ACC112 (cell line): ENCODE measurements around the gene LPAR1.

Source experiments
- H2AFZ ChIP-seq: fragments of 200-600 bp; sonication (generic); one replicate; pipeline ENCODE4 v1.6.0; 2017; ENCODE audit warnings: antibody characterized with exemption, low read length; ENCODE audit not compliant: unreplicated experiment
- H3K27ac ChIP-seq: fragments of 200-600 bp; sonication (generic); 2 replicates; pipeline ENCODE4 v1.5.1; 2014; ENCODE audit warnings: low read depth, mild to moderate bottlenecking, antibody characterized with exemption, low read length, moderate library complexity
- H3K27me3 ChIP-seq: fragments of 200-600 bp; sonication (generic); 2 replicates; pipeline ENCODE4 v1.6.1; 2014; ENCODE audit warnings: mild to moderate bottlenecking, antibody characterized with exemption, low read length, moderate library complexity, mixed read lengths; ENCODE audit not compliant: insufficient read depth
- H3K36me3 ChIP-seq: fragments of 200-600 bp; sonication (generic); 2 replicates; pipeline ENCODE4 v1.6.1; 2016; ENCODE audit warnings: mild to moderate bottlenecking, antibody characterized with exemption, low read length, moderate library complexity, mixed read lengths; ENCODE audit not compliant: insufficient read depth
- H3K4me1 ChIP-seq: fragments of 200-600 bp; sonication (generic); one replicate; pipeline ENCODE4 v1.6.1; 2016; ENCODE audit warnings: low read length, mixed read lengths; ENCODE audit not compliant: insufficient read depth, unreplicated experiment, control insufficient read depth
- H3K4me3 ChIP-seq: fragments of 200-600 bp; sonication (generic); 2 replicates; pipeline ENCODE4 v1.5.1; 2014; ENCODE audit warnings: mild to moderate bottlenecking, low read depth, low read length
- H3K79me2 ChIP-seq: fragments of 200-600 bp; sonication (generic); one replicate; pipeline ENCODE4 v1.6.0; 2016; ENCODE audit warnings: low read length; ENCODE audit not compliant: control insufficient read depth, unreplicated experiment, insufficient read depth

Gene LPAR1

GRCh38 chr9:110960288-110960687 lies 78.0 kb downstream of the LPAR1 start:
- Histone ChIP-seq H3K27ac (peak overlapping the region; percentile 3), H3K27me3 (no peaks in the 10 kb centered on the region), H3K4me1 (peaks cover 2% of the 10 kb centered on the region), H2AFZ (no peak overlapping the region), H3K36me3 (peaks cover 72% of the 10 kb centered on the region), H3K4me3 (no peak overlapping the region), H3K79me2 (peaks cover 71% of the 10 kb centered on the region)

GRCh38 chr9:110958847-110959246 lies 79.4 kb downstream of the LPAR1 start:
- peaks cover 77% of the 10 kb centered on the region for H3K36me3 ChIP-seq

GRCh38 chr9:110954822-110955291 lies 83.4 kb downstream of the LPAR1 start:
- Histone ChIP-seq H3K36me3 (peaks cover 52% of the 10 kb centered on the region), H3K27ac (peak overlapping the region; percentile 1), H2AFZ (no peak overlapping the region), H3K79me2 (peaks cover 84% of the 10 kb centered on the region), H3K4me1 (peaks cover 42% of the 10 kb centered on the region), H3K4me3 (no peak overlapping the region), H3K27me3 (no peaks in the 10 kb centered on the region)

More at GRCh38 chr9:110958847-110959246, 79.4 kb downstream of the LPAR1 start:
- Histone ChIP-seq H2AFZ (no peak overlapping the region), H3K4me3 (no peak overlapping the region), H3K4me1 (peaks cover 13% of the 10 kb centered on the region), H3K27me3 (no peaks in the 10 kb centered on the region), H3K27ac (no peak overlapping the region), H3K79me2 (peaks cover 81% of the 10 kb centered on the region)

GRCh38 chr9:110952540-110952859 lies 85.8 kb downstream of the LPAR1 start:
- 0 out of 2 replicates have a peak overlapping the region, but pooled peaks have one; percentile 8 for H3K4me3 ChIP-seq
- H3K36me3 ChIP-seq = peaks cover 37% of the 10 kb centered on the region
- no peak overlapping the region for H2AFZ ChIP-seq
- peak overlapping the region; percentile 71 for H3K27ac ChIP-seq
- H3K79me2 ChIP-seq = peaks cover 85% of the 10 kb centered on the region
- H3K4me1 ChIP-seq = peaks cover 57% of the 10 kb centered on the region
- no peaks in the 10 kb centered on the region for H3K27me3 ChIP-seq

GRCh38 chr9:110951805-110952539 lies 86.3 kb downstream of the LPAR1 start:
- H3K27me3 ChIP-seq = no peaks in the 10 kb centered on the region
- H3K4me1 ChIP-seq = peaks cover 57% of the 10 kb centered on the region
- H3K79me2 ChIP-seq = peaks cover 85% of the 10 kb centered on the region
- no peak overlapping the region for H2AFZ ChIP-seq
- H3K36me3 ChIP-seq = peaks cover 38% of the 10 kb centered on the region
- peak overlapping the region; percentile 71 for H3K27ac ChIP-seq
- H3K4me3 ChIP-seq = peak overlapping the region; percentile 66

GRCh38 chr9:110950041-110950645 lies 88.1 kb downstream of the LPAR1 start:
- Histone ChIP-seq H3K4me1 (peaks cover 54% of the 10 kb centered on the region), H3K36me3 (peaks cover 28% of the 10 kb centered on the region), H3K27ac (peak overlapping the region; percentile 66), H3K4me3 (no peak overlapping the region), H3K79me2 (peaks cover 87% of the 10 kb centered on the region), H3K27me3 (no peaks in the 10 kb centered on the region), H2AFZ (no peak overlapping the region)

- H3K27ac ChIP-seq = peak overlapping the region; percentile 66
- no peak overlapping the region for H3K4me3 ChIP-seq
Observed at GRCh38 chr9:110949081-110949480, 89.2 kb downstream of the LPAR1 start.

GRCh38 chr9:110947491-110948044 lies 90.7 kb downstream of the LPAR1 start:
- no peak overlapping the region for H3K4me3 ChIP-seq
- peaks cover 41% of the 10 kb centered on the region for H3K4me1 ChIP-seq
- H3K27me3 ChIP-seq = no peaks in the 10 kb centered on the region
- H3K36me3 ChIP-seq = peaks cover 18% of the 10 kb centered on the region
- H2AFZ ChIP-seq = no peak overlapping the region
- H3K27ac ChIP-seq = no peak overlapping the region
- peaks cover 77% of the 10 kb centered on the region for H3K79me2 ChIP-seq

More at GRCh38 chr9:110949081-110949480, 89.2 kb downstream of the LPAR1 start:
- H3K79me2 ChIP-seq = peaks cover 86% of the 10 kb centered on the region
- H2AFZ ChIP-seq = no peak overlapping the region
- peaks cover 18% of the 10 kb centered on the region for H3K36me3 ChIP-seq
- no peaks in the 10 kb centered on the region for H3K27me3 ChIP-seq
- H3K4me1 ChIP-seq = peaks cover 45% of the 10 kb centered on the region

GRCh38 chr9:110942522-110942921 lies 95.7 kb downstream of the LPAR1 start:
- Histone ChIP-seq H3K27ac (peak overlapping the region; percentile 54), H3K36me3 (peaks cover 45% of the 10 kb centered on the region), H2AFZ (no peak overlapping the region), H3K27me3 (no peaks in the 10 kb centered on the region), H3K4me3 (no peak overlapping the region), H3K4me1 (peaks cover 22% of the 10 kb centered on the region), H3K79me2 (peaks cover 81% of the 10 kb centered on the region)

- no peak overlapping the region for H3K27ac ChIP-seq
Observed at GRCh38 chr9:110940951-110941557, 97.2 kb downstream of the LPAR1 start.

More at GRCh38 chr9:110940951-110941557, 97.2 kb downstream of the LPAR1 start:
- Histone ChIP-seq H2AFZ (no peak overlapping the region), H3K36me3 (peaks cover 47% of the 10 kb centered on the region), H3K79me2 (peaks cover 83% of the 10 kb centered on the region), H3K27me3 (no peaks in the 10 kb centered on the region), H3K4me3 (no peak overlapping the region), H3K4me1 (peaks cover 37% of the 10 kb centered on the region)
